HepG2 (cell line): ENCODE data around the gene TK2.

ENCODE experiments used
- BRCA1 ChIP-seq: sonication (generic); formaldehyde crosslinking; IDR thresholded peaks from 2 replicates; pipeline ENCODE4 v1.4.0; 2020; ENCODE audit warnings: missing genetic modification reagents
- FOSL2 ChIP-seq: sonication (generic); formaldehyde crosslinking; IDR thresholded peaks from 2 replicates; pipeline ENCODE4 v1.4.0; 2020; ENCODE audit warnings: missing genetic modification reagents
- FOXK1 ChIP-seq: sonication (generic); formaldehyde crosslinking; IDR thresholded peaks from 2 replicates; pipeline ENCODE4 v1.4.0; 2020; ENCODE audit warnings: low read depth, missing genetic modification reagents, borderline replicate concordance
- MAX ChIP-seq: IDR thresholded peaks from 2 replicates; pipeline ENCODE4 v1.6.1; 2012; ENCODE audit warnings: inconsistent platforms
- MTF1 ChIP-seq: sonication (generic); formaldehyde crosslinking; IDR thresholded peaks from 2 replicates; pipeline ENCODE4 v1.5.0; 2020; ENCODE audit warnings: missing genetic modification reagents
- NFKB2 ChIP-seq: sonication (generic); formaldehyde crosslinking; IDR thresholded peaks from 2 replicates; pipeline ENCODE4 v1.4.0; 2020; ENCODE audit warnings: missing genetic modification reagents, borderline replicate concordance
- NFYB ChIP-seq: sonication (generic); formaldehyde crosslinking; IDR thresholded peaks from 2 replicates; pipeline ENCODE4 v1.4.0; 2020; ENCODE audit warnings: missing genetic modification reagents
- PHF8 ChIP-seq: sonication (generic); formaldehyde crosslinking; IDR thresholded peaks from 2 replicates; pipeline ENCODE4 v1.5.0; 2020; ENCODE audit warnings: missing genetic modification reagents
- POLR2A ChIP-seq, 2 experiments: IDR thresholded peaks; 2 replicates each; pipeline ENCODE4 v1.6.1; 2011; ENCODE audit warnings: low read depth in 2 of 2, low read length in 2 of 2, mild to moderate bottlenecking in 1 of 2, moderate library complexity in 1 of 2; ENCODE audit not compliant: insufficient read depth in 1 of 2
- TCF7L2 ChIP-seq: IDR thresholded peaks from 2 replicates; pipeline ENCODE4 v1.6.1; 2011; ENCODE audit warnings: mild to moderate bottlenecking, low read depth, low read length, moderate library complexity
- ZNF225 ChIP-seq: sonication (generic); formaldehyde crosslinking; IDR thresholded peaks from 2 replicates; pipeline ENCODE4 v1.4.0; 2020; ENCODE audit warnings: mild to moderate bottlenecking, missing genetic modification reagents
- ZNF460 ChIP-seq: sonication (generic); formaldehyde crosslinking; IDR thresholded peaks from 2 replicates; pipeline ENCODE4 v1.5.1; 2020; ENCODE audit warnings: missing genetic modification reagents, mild to moderate bottlenecking, borderline replicate concordance
- TF ChIP-seq, protein P1 (sequence below): sonication (generic); IDR thresholded peaks from 2 replicates; pipeline ENCODE4 v1.6.1; 2016; ENCODE audit warnings: low read depth, borderline replicate concordance

- no peak for TF ChIP-seq FOXK1 (CRISPR knock-in tag)
- TF ChIP-seq NFYB (CRISPR knock-in tag), result no peak
- TF ChIP-seq FOSL2 (CRISPR knock-in tag), result no peak
- TF ChIP-seq TCF7L2, result no peak
- TF ChIP-seq BRCA1 (CRISPR knock-in tag), result no peak
- no peak for TF ChIP-seq NFKB2
- no peak for TF ChIP-seq ZNF225
- no peak for TF ChIP-seq ZNF460 (CRISPR knock-in tag)
- no peak for TF ChIP-seq MAX
- no peak for TF ChIP-seq PHF8 (CRISPR knock-in tag)
- TF ChIP-seq, protein P1, sequence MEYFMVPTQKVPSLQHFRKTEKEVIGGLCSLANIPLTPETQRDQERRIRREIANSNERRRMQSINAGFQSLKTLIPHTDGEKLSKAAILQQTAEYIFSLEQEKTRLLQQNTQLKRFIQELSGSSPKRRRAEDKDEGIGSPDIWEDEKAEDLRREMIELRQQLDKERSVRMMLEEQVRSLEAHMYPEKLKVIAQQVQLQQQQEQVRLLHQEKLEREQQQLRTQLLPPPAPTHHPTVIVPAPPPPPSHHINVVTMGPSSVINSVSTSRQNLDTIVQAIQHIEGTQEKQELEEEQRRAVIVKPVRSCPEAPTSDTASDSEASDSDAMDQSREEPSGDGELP, result no peak
- TF ChIP-seq MTF1, result no peak
- no peak for TF ChIP-seq POLR2A (IDR thresholded peaks at IDR 0.05; ENCODE audit: insufficient read depth in 1 of 2, low read depth in 2 of 2, low read length in 2 of 2)
Measured at GRCh38 chr16:66591018-66591417, 41.1 kb upstream of the TK2 start.
